Stimulated activated CD4-positive, alpha-beta T cell treated with anti-CD3 and anti-CD28 coated beads, Interleukin-4, amount 100 ng/mL, for 1 hour (primary cell): ENCODE measurements around the gene CLIC1.

Experiments used
- DNase-seq: peaks from one replicate; pipeline ENCODE4 v3.0.0-alpha.2; 2020

The CLIC1 gene

GRCh38 chr6:31700740-31701401, 35.5 kb downstream of the CLIC1 start:
- no peak for DNase-seq

- DNase-seq = no peak
These were observed 38.8 kb downstream of the CLIC1 start for GRCh38 chr6:31697555-31697954.

GRCh38 chr6:31693535-31693934, 42.8 kb downstream of the CLIC1 start:
- no peak for DNase-seq

DNA sequence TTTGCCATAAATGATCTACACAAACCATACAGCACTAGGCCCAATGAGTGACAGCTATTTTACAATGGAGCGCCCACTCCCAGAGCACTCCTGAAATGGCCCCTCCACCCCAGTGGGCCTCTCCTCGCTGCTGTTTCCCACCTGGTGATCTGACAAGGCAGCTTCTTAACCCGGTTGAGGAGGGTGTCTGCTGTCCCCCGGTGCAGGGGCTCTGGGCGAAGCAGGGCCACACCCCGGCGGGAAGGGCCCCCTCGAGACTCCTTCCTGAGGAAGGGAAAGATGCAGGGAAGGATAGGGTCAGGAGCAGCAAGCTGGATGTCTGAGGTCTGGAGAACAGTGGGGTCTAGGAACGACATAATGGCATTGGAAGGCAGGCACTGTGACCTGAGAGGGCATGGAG, 43.4 kb downstream of the CLIC1 start:
- DNase-seq = no peak

- no peak for DNase-seq
These were observed 44.0 kb downstream of the CLIC1 start for GRCh38 chr6:31692353-31692752.

DNA sequence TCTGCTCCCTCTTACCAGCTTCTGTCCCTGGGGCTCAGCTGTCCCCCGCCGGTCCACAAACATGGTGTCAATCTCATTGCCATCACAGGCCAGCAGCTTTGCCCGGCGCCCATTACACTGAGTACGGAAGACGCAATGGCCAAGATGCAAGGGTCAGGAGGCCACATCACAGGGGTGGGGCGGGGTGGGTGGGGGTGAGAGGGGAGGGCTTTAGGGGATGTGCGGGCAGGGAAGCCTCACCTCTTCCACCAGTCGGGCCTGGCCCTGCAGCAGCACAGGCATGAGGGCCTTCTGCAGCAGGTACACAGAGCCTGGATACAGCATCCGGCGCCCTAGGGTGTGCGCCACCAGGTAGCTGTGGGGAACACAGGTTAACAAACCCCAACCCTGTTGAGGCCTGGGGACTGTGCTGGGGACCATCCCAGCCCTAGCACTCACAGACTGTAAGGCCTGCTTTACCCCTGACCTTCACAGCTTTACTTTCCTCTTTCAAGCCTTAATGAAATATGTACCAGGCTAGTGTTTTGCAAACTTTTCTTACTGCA, 44.7 kb downstream of the CLIC1 start:
- DNase-seq = no peak

DNA sequence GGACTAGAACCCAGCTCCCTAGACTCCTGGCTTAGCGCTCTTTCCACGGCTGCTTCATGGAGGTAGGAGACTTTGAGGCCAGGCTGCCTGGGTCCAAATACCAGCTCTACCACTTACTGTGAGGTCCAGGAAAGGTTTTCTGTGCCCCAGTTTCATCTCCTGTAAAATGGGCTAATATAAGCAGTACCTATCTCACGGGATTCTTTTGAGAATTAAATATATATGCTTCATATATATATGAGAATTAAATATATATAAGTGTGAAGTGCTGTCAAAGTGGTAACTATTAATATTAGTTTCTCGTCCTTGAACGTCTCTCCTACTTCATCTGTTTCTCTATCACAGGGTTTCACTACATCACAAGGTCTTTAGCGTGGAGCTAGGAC, 45.3 kb downstream of the CLIC1 start:
- DNase-seq = no peak

DNA sequence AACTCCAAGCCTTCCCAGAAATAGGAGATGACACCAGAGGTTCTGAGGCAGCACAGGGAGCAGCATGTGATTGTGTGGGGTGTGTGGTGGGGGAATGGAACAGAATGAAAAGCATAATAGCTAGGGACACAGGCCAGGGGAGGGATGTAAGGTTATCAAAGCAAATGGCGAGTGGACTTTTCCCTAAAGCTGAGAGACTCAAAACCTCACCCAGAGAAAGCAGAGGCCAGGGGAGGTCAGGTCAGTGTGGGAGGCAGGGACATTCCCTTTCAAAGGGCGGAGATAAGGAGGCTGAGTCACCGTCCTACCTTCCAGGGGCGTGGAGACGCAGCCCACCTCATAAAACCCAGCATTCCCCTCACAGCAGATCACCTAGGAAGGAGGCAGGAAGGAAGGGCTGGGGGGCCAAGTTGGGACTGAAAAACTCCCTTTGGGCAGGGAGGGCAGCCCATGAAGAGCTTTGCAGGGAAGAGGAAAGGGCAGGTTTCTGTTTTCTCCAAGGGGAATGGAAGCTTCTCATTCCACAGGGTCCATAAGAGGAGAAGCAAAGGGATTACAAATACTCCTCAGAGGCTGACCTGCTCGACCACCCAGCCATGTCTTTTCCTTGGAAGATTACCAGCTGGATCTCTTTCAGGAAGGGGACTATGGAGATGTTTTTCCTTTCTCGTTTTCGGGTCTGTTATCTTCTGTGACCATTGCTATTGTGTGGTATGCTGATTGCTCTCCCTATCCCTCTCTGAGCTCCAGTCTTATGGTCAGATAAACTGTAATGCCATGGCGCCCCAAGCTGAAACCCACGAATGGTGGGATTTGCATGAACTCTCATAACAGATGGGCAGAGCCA, 45.9 kb downstream of the CLIC1 start:
- no peak for DNase-seq

DNA sequence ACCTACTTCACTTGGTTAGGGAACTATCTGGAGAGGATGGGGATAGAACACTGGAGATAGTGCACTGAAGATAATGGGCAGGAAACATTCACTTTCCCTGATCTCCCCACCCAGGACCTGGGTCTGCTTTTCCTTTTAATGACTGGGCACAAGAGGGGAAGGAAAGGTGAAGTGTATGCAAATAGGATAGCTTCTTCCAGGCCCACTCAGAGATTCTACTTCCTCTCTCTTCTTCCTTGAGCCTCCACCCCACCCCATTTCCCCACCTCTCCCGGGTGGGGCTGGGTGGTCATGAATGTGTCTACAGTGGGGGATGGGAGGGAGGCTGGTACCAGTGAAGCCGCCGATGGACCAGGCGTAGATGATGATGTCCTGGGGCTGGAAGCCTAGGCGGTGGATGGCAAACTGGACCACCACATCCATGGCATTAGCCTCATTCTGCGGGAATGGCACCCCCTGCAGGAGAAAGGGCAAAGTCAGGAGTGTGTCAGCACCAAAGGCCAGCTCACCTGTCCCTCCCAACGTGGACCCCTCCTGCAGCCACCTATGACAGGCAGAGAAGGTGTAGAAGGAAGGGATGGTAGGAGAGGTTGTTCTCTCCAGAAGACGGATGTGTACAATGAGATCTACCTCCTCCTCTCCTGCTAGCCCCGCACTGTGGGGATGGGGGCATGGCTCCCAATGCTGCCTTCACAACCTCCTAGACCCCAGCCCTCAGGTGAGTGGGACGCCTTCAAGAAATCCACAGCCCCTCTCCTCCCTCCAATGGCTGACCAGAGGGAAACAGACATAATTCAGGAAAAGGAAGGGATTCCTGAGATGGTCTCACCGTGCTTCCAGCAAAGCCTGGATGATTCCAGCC, 46.9 kb downstream of the CLIC1 start:
- DNase-seq = peak; percentile 13

GRCh38 chr6:31687860-31688693, 48.3 kb downstream of the CLIC1 start:
- no peak for DNase-seq

- DNase-seq = no peak
These were observed 49.0 kb downstream of the CLIC1 start for GRCh38 chr6:31687321-31687720.

DNA sequence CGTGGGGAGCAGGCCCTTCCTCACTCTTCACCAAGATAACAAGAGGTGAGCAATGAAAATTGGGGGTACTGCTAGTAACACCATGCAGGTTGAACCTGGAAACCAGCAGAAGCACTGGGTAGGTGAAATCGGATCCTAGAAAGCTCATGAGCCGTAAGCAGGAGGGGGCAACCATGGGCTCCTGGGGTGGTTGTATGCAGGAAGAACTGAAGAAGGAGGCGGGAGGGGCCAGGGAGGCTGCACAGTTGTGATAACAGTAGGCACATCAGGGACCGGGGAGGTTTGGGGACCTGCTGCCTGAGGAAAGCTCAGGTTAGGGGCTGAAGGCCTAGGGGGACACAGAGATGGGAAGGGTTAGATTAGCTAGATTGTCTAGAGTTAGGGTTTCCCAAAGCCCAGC, 49.8 kb downstream of the CLIC1 start:
- no peak for DNase-seq

GRCh38 chr6:31683591-31683990, 52.7 kb downstream of the CLIC1 start:
- no peak for DNase-seq

- peak; percentile 48 for DNase-seq
These were observed 55.1 kb downstream of the CLIC1 start for GRCh38 chr6:31681135-31681671.
